GM21619 (cell line): ENCODE results near the gene CYS1.
"Not testable (repeated sequence)": the region's sequence is repeated elsewhere in the genome, so short reads cannot be mapped to it uniquely, and the experiment has no call there.

Source experiments
- ATAC-seq: cut with Tn5 transposase; IDR thresholded peaks from one replicate; pipeline ENCODE4 v1.9.1; 2021; ENCODE audit not compliant: unreplicated experiment

The CYS1 gene

GRCh38 chr2:10031886-10032745 lies 48.1 kb downstream of the CYS1 start:
- no peak for ATAC-seq

- ATAC-seq: not testable (repeated sequence)
Observed at GRCh38 chr2:10030798-10031197, 49.4 kb downstream of the CYS1 start.

GRCh38 chr2:10030311-10030736 lies 49.9 kb downstream of the CYS1 start:
- no peak for ATAC-seq

GRCh38 chr2:10029875-10030223 lies 50.4 kb downstream of the CYS1 start:
- ATAC-seq: no peak

- no peak for ATAC-seq
Observed at GRCh38 chr2:10028988-10029874, 51.0 kb downstream of the CYS1 start.

GRCh38 chr2:10028407-10028987 lies 51.7 kb downstream of the CYS1 start:
- no peak for ATAC-seq

GRCh38 chr2:10027660-10028330 lies 52.4 kb downstream of the CYS1 start:
- no peak for ATAC-seq

GRCh38 chr2:10026940-10027569 lies 53.2 kb downstream of the CYS1 start:
- ATAC-seq: no peak

- ATAC-seq: no peak
Observed at GRCh38 chr2:10022966-10023662, 57.1 kb downstream of the CYS1 start.

GRCh38 chr2:10022445-10022844 lies 57.8 kb downstream of the CYS1 start:
- ATAC-seq: no peak

GRCh38 chr2:10022041-10022421 lies 58.2 kb downstream of the CYS1 start:
- ATAC-seq: no peak

- no peak for ATAC-seq
Observed at GRCh38 chr2:10019602-10020400, 60.4 kb downstream of the CYS1 start.

- no peak for ATAC-seq
Observed at GRCh38 chr2:10019174-10019573, 61.0 kb downstream of the CYS1 start.

- ATAC-seq: no peak
Observed at GRCh38 chr2:10017313-10017941, 62.8 kb downstream of the CYS1 start.

GRCh38 chr2:10016802-10017258 lies 63.4 kb downstream of the CYS1 start:
- ATAC-seq: no peak

- ATAC-seq: no peak
Observed at GRCh38 chr2:10016001-10016801, 64.0 kb downstream of the CYS1 start.

GRCh38 chr2:10015376-10015989 lies 64.7 kb downstream of the CYS1 start:
- not testable (repeated sequence) for ATAC-seq
